Loucy (cell line): ENCODE results near the gene ABCA7.
A peak's percentile ranks its signal among the peaks of the same experiment; 100 is the strongest.

ENCODE experiments used
- H2AFZ ChIP-seq: fragments of 200-600 bp; sonication (generic); 2 replicates; pipeline ENCODE4 v1.6.0; 2016; ENCODE audit warnings: antibody characterized with exemption, mild to moderate bottlenecking, low read length, moderate library complexity
- H3F3A ChIP-seq: fragments of 200-600 bp; 2 replicates; pipeline ENCODE4 v1.6.0; 2016; ENCODE audit warnings: antibody characterized with exemption, low read depth, mild to moderate bottlenecking
- H3K27me3 ChIP-seq: fragments of 200-600 bp; sonication (generic); 2 replicates; pipeline ENCODE4 v1.6.1; 2014; ENCODE audit warnings: low read length, mild to moderate bottlenecking; ENCODE audit not compliant: insufficient read depth, poor library complexity, severe bottlenecking
- H3K36me3 ChIP-seq: fragments of 200-600 bp; sonication (generic); 2 replicates; pipeline ENCODE4 v1.6.1; 2016; ENCODE audit warnings: low read length; ENCODE audit not compliant: insufficient read depth
- H3K4me1 ChIP-seq: fragments of 200-600 bp; sonication (generic); 2 replicates; pipeline ENCODE4 v1.5.1; 2014; ENCODE audit warnings: low read length, mild to moderate bottlenecking; ENCODE audit not compliant: insufficient read depth, poor library complexity, severe bottlenecking
- H3K4me2 ChIP-seq: fragments of 200-600 bp; sonication (generic); 2 replicates; pipeline ENCODE4 v1.6.0; 2014; ENCODE audit warnings: antibody characterized with exemption, low read length, low read depth, mild to moderate bottlenecking; ENCODE audit not compliant: poor library complexity, severe bottlenecking
- H3K4me3 ChIP-seq: fragments of 200-600 bp; sonication (generic); 2 replicates; pipeline ENCODE4 v1.5.1; 2014; ENCODE audit warnings: low read length, mild to moderate bottlenecking, mixed read lengths; ENCODE audit not compliant: poor library complexity, severe bottlenecking
- H3K79me2 ChIP-seq: fragments of 200-600 bp; sonication (generic); 2 replicates; pipeline ENCODE4 v1.6.1; 2014; ENCODE audit warnings: low read length; ENCODE audit not compliant: insufficient read depth
- H3K9ac ChIP-seq: fragments of 200-600 bp; sonication (generic); 2 replicates; pipeline ENCODE4 v1.6.0; 2014; ENCODE audit warnings: mild to moderate bottlenecking, low read depth, low read length, moderate library complexity; ENCODE audit not compliant: poor library complexity, severe bottlenecking
- H3K9me2 ChIP-seq: fragments of 200-600 bp; sonication (generic); replicated peaks from 2 replicates; pipeline ENCODE4 v1.6.1; 2016; ENCODE audit warnings: low read depth, low read length, mixed read lengths
- H3K9me3 ChIP-seq: fragments of 200-600 bp; sonication (generic); 2 replicates; pipeline ENCODE4 v1.6.1; 2014; ENCODE audit warnings: mild to moderate bottlenecking, antibody characterized with exemption, low read length, low read depth; ENCODE audit not compliant: insufficient read depth
- H4K20me1 ChIP-seq: fragments of 200-600 bp; sonication (generic); 2 replicates; pipeline ENCODE4 v1.6.0; 2014; ENCODE audit warnings: antibody characterized with exemption, low read length, mild to moderate bottlenecking; ENCODE audit not compliant: insufficient read depth, poor library complexity, severe bottlenecking
- CTCF ChIP-seq: fragments of 200-600 bp; sonication (generic); conservative IDR thresholded peaks from 2 replicates; pipeline ENCODE4 v1.5.1; 2014; ENCODE audit warnings: mild to moderate bottlenecking, antibody characterized with exemption, low read length
- EZH2phosphoT487 ChIP-seq: fragments of 200-600 bp; IDR thresholded peaks from 2 replicates; pipeline ENCODE4 v1.6.1; 2018; ENCODE audit warnings: antibody characterized with exemption, mild to moderate bottlenecking, moderate library complexity, borderline replicate concordance

Gene ABCA7

GRCh38 chr19:1104311-1105007, 64.6 kb downstream of the ABCA7 start:
- Histone ChIP-seq H3K79me2 (peaks cover 21% of the 10 kb centered on the region), H3F3A (no peaks in the 10 kb centered on the region), H3K36me3 (peaks cover 10% of the 10 kb centered on the region; the same call in 1 of the 2 replicates), H3K4me1 (peaks cover 20% of the 10 kb centered on the region), H3K9me2 (no peaks in the 10 kb centered on the region), H3K9ac (peak overlapping the region; percentile 90), H3K4me2 (peak overlapping the region; percentile 98), H3K4me3 (peak overlapping the region; percentile 82), H4K20me1 (peaks cover 21% of the 10 kb centered on the region), H3K9me3 (no peaks in the 10 kb centered on the region), H2AFZ (peak overlapping the region; percentile 81; the same call in 1 of the 2 replicates), H3K27me3 (no peaks in the 10 kb centered on the region)
- TF ChIP-seq EZH2phosphoT487 (no peak), CTCF (no peak)

- Histone ChIP-seq H3K27me3 (no peaks in the 10 kb centered on the region), H3K9ac (peak overlapping the region; percentile 90), H3K9me2 (no peaks in the 10 kb centered on the region), H4K20me1 (peaks cover 21% of the 10 kb centered on the region), H3F3A (no peaks in the 10 kb centered on the region), H3K79me2 (peaks cover 21% of the 10 kb centered on the region), H3K4me2 (peak overlapping the region; percentile 98), H3K9me3 (no peaks in the 10 kb centered on the region), H2AFZ (no peak overlapping the region), H3K4me1 (peaks cover 20% of the 10 kb centered on the region), H3K36me3 (peaks cover 10% of the 10 kb centered on the region; the same call in 1 of the 2 replicates), H3K4me3 (peak overlapping the region; percentile 82)
- no peak for TF ChIP-seq EZH2phosphoT487
Measured at GRCh38 chr19:1105008-1105872, 65.3 kb downstream of the ABCA7 start.

GRCh38 chr19:1105873-1106840, 66.2 kb downstream of the ABCA7 start:
- Histone ChIP-seq H3K9me3 (no peaks in the 10 kb centered on the region), H3F3A (no peaks in the 10 kb centered on the region), H4K20me1 (peaks cover 21% of the 10 kb centered on the region), H3K9me2 (no peaks in the 10 kb centered on the region), H2AFZ (no peak overlapping the region), H3K9ac (peak overlapping the region; percentile 90), H3K4me2 (peak overlapping the region; percentile 98), H3K27me3 (no peaks in the 10 kb centered on the region), H3K4me1 (peaks cover 20% of the 10 kb centered on the region), H3K36me3 (peaks cover 10% of the 10 kb centered on the region; the same call in 1 of the 2 replicates), H3K4me3 (peak overlapping the region; percentile 82), H3K79me2 (peaks cover 21% of the 10 kb centered on the region)
- TF ChIP-seq EZH2phosphoT487 (no peak), CTCF (no peak)
